Liver (tissue), 9 donors: Measurements from ENCODE around the gene ZNF831. TPM values are rescaled to one million over a fixed set of nuclear protein-coding genes. Genes with fewer than 3 reads are reported as not detected.

Experiments used
- DNase-seq: peaks from one replicate; pipeline ENCODE4 v3.0.0-alpha.2; 2017; ENCODE audit warnings: low spot score
- H3K27ac ChIP-seq, 2 donors: one replicate each; pipeline ENCODE4 v1.7.0; 2013; ENCODE audit warnings: inconsistent platforms in 2 of 2, low read length in 2 of 2, control low read depth in 1 of 2, low read depth in 1 of 2, mild to moderate bottlenecking in 1 of 2
- H3K27me3 ChIP-seq, 4 donors: one replicate each; pipeline versions ENCODE4 v1.6.1 to v1.7.0; 2013; ENCODE audit warnings: low read length in 3 of 4, inconsistent platforms in 1 of 4, mild to moderate bottlenecking in 1 of 4, moderate library complexity in 1 of 4; ENCODE audit not compliant: control insufficient read depth in 4 of 4, insufficient read depth in 4 of 4
- H3K36me3 ChIP-seq, 4 donors: one replicate each; pipeline versions ENCODE4 v1.6.1 to v1.7.0; 2013; ENCODE audit warnings: low read length in 3 of 4, mild to moderate bottlenecking in 3 of 4, low read depth in 1 of 4, moderate library complexity in 1 of 4; ENCODE audit not compliant: control insufficient read depth in 4 of 4, insufficient read depth in 3 of 4
- H3K4me1 ChIP-seq, 4 donors: one replicate each; pipeline versions ENCODE4 v1.6.1 to v1.7.0; 2013; ENCODE audit warnings: low read length in 3 of 4, mild to moderate bottlenecking in 3 of 4, moderate library complexity in 1 of 4; ENCODE audit not compliant: control insufficient read depth in 4 of 4, insufficient read depth in 4 of 4
- H3K4me3 ChIP-seq, 3 donors: one replicate each; pipeline versions ENCODE4 v1.6.1 to v1.7.0; 2013; ENCODE audit warnings: low read length in 3 of 3, control low read depth in 1 of 3, low read depth in 1 of 3, mild to moderate bottlenecking in 1 of 3
- H3K9ac ChIP-seq, 2 donors: one replicate each; pipeline ENCODE4 v1.7.0; 2013; ENCODE audit warnings: low read length in 2 of 2, mild to moderate bottlenecking in 2 of 2, moderate library complexity in 2 of 2, control low read depth in 1 of 2, low read depth in 1 of 2
- H3K9me3 ChIP-seq, 4 donors: one replicate each; pipeline versions ENCODE4 v1.6.1 to v1.7.0; 2013; ENCODE audit warnings: low read length in 3 of 4; ENCODE audit not compliant: control insufficient read depth in 4 of 4
- CTCF ChIP-seq: fragments of 150-350 bp; IDR thresholded peaks from 2 replicates; pipeline ENCODE4 v1.5.1; 2017; ENCODE audit warnings: improper control_type of control experiment, low read depth, low read length; ENCODE audit not compliant: missing input control
- EGR1 ChIP-seq, 2 donors: IDR thresholded peaks; 2 replicates each; pipeline ENCODE4 v1.6.1; 2016 to 2018; ENCODE audit warnings: antibody characterized with exemption in 2 of 2, low read depth in 2 of 2
- FOXA2 ChIP-seq: IDR thresholded peaks from 2 replicates; pipeline ENCODE4 v1.6.1; 2016; ENCODE audit warnings: antibody characterized with exemption
- GABPA ChIP-seq, 2 donors: IDR thresholded peaks in 1 of 2; conservative IDR thresholded peaks in 1 of 2; 2 replicates each; pipeline ENCODE4 v1.6.1; 2016; ENCODE audit warnings: antibody characterized with exemption in 2 of 2, mild to moderate bottlenecking in 1 of 2, moderate library complexity in 1 of 2
- HNF4G ChIP-seq: IDR thresholded peaks from 2 replicates; pipeline ENCODE4 v1.6.1; 2016; ENCODE audit warnings: antibody characterized with exemption
- JUND ChIP-seq, 2 donors: IDR thresholded peaks; 2 replicates each; pipeline ENCODE4 v1.6.1; 2016; ENCODE audit warnings: antibody characterized with exemption in 2 of 2
- REST ChIP-seq: IDR thresholded peaks from 2 replicates; pipeline ENCODE4 v1.6.1; 2016; ENCODE audit warnings: antibody characterized with exemption, mild to moderate bottlenecking
- RXRA ChIP-seq, 2 donors: IDR thresholded peaks; 2 replicates each; pipeline ENCODE4 v1.6.1; 2017 to 2018; ENCODE audit warnings: antibody characterized with exemption in 2 of 2, mild to moderate bottlenecking in 1 of 2
- SP1 ChIP-seq: IDR thresholded peaks from 2 replicates; pipeline ENCODE4 v1.6.1; 2018; ENCODE audit warnings: antibody characterized with exemption, mild to moderate bottlenecking
- TAF1 ChIP-seq: conservative IDR thresholded peaks from 2 replicates; pipeline ENCODE4 v1.6.1; 2016; ENCODE audit warnings: antibody characterized with exemption, mild to moderate bottlenecking
- YY1 ChIP-seq: IDR thresholded peaks from 2 replicates; pipeline ENCODE4 v1.6.1; 2016; ENCODE audit warnings: antibody characterized with exemption, mild to moderate bottlenecking
- WGBS: extraction: QIAGEN DNeasy Blood & Tissue Kit; methylation state at CpG from one replicate; pipeline ENCODE4 v1.1.7; 2013; 5-methylcytosine and 5-hydroxymethylcytosine counted together
- polyA plus RNA-seq, 2 donors: library from polyadenylated mRNA; stranded (reverse) in 1 of 2; unstranded in 1 of 2; fragments of 200-250 nt in 1 of 2; fragments of >200 nt in 1 of 2; fragmentation: Nextera tagmentation in 1 of 2; extraction: Ambion mirVana in 1 of 2; gene quantifications; one replicate each; pipeline versions ENCODE4 v1.2.1 to v1.2.3, GENCODE V29; 2013 to 2015
- total RNA-seq, 2 donors: library from RNA; depleted of rRNA; stranded (reverse); fragments of >200 nt; gene quantifications; one replicate each; pipeline ENCODE4 v1.2.3, GENCODE V29; 2014
- donor health status: healthy.
- donor health status: healthy.
- donor health status: healthy.
- donor health status: healthy.
- donor health status: healthy.

ZNF831 gene
- total and polyA plus RNA-seq, 4 donors: 0.06 to 0.75 (median 0.13) TPM

GRCh38 chr20:59158673-59159072, 4.9 kb upstream of the ZNF831 start (continued):
- TF ChIP-seq TAF1: no peak
- TF ChIP-seq EGR1 (IDR thresholded peaks at IDR 0.05; ENCODE audit: low read depth in 2 of 2): no peak
- no peak for TF ChIP-seq HNF4G
- no peak for TF ChIP-seq CTCF

GRCh38 chr20:59159091-59159490, 4.5 kb upstream of the ZNF831 start:
- H3K36me3 ChIP-seq: no peaks in the 10 kb centered on the region
- no peaks in the 10 kb centered on the region for H3K27me3 ChIP-seq
- no peak overlapping the region for H3K27ac ChIP-seq
- no peak for DNase-seq
- H3K4me3 ChIP-seq: no peak overlapping the region
- no peak for TF ChIP-seq GABPA (IDR thresholded peaks at IDR 0.05 in 1 of 2, conservative IDR thresholded peaks at IDR 0.05 in 1 of 2)
- no peak for TF ChIP-seq SP1
- no peak for TF ChIP-seq RXRA (IDR thresholded peaks at IDR 0.05)
- TF ChIP-seq EGR1 (IDR thresholded peaks at IDR 0.05; ENCODE audit: low read depth in 2 of 2): no peak
- no peak for TF ChIP-seq REST
- TF ChIP-seq YY1: no peak
- TF ChIP-seq HNF4G: no peak
- H3K9me3 ChIP-seq: no peaks in the 10 kb centered on the region
- H3K4me1 ChIP-seq: no peaks in the 10 kb centered on the region
- 61% methylated on average over 3 of the region's 3 CpGs for WGBS
- H3K9ac ChIP-seq: no peak overlapping the region

- H3K9me3 ChIP-seq: no peaks in the 10 kb centered on the region
- no peak overlapping the region for H3K4me3 ChIP-seq
- no peaks in the 10 kb centered on the region for H3K36me3 ChIP-seq
- H3K4me1 ChIP-seq: no peaks in the 10 kb centered on the region
- peak overlapping the region in 1 of 2 donors; percentile 2 for H3K27ac ChIP-seq
- no peak overlapping the region for H3K9ac ChIP-seq
- H3K27me3 ChIP-seq: no peaks in the 10 kb centered on the region
- WGBS: 76% methylated on average over 18 of the region's 18 CpGs
- TF ChIP-seq JUND (IDR thresholded peaks at IDR 0.05): no peak
- TF ChIP-seq EGR1 (IDR thresholded peaks at IDR 0.05; ENCODE audit: low read depth in 2 of 2): no peak
- TF ChIP-seq REST: no peak
- no peak for TF ChIP-seq FOXA2
- DNase-seq: no peak
These were observed 3.9 kb upstream of the ZNF831 start for GRCh38 chr20:59159493-59160376.
